GM12878 (cell line): ENCODE measurements around the gene DIS3L2. TPM values are rescaled to one million over a fixed set of nuclear protein-coding genes. Genes with fewer than 3 reads are reported as not detected.

Experiments used
- CUX1 ChIP-seq: IDR thresholded peaks from 2 replicates; pipeline ENCODE4 v1.6.1; 2012; ENCODE audit warnings: improper control_type of control experiment, low read depth, low read length; ENCODE audit not compliant: insufficient replicate concordance
- E4F1 ChIP-seq: fragments of 450-650 bp; IDR thresholded peaks from 2 replicates; pipeline ENCODE4 v1.6.1; 2018; ENCODE audit warnings: borderline replicate concordance, mild to moderate bottlenecking; ENCODE audit not compliant: partially characterized antibody
- HDAC2 ChIP-seq: fragments of 200-600 bp; sonication (generic); IDR thresholded peaks from 2 replicates; pipeline ENCODE4 v1.6.1; 2017
- JUND ChIP-seq: IDR thresholded peaks from 2 replicates; pipeline ENCODE4 v1.6.1; 2012; ENCODE audit warnings: low read depth, mild to moderate bottlenecking, low read length, improper control_type of control experiment, moderate library complexity
- SPI1 ChIP-seq: IDR thresholded peaks from 2 replicates; pipeline ENCODE4 v1.6.1; 2011; ENCODE audit warnings: low read depth, mild to moderate bottlenecking, low read length, moderate library complexity, borderline replicate concordance; ENCODE audit not compliant: insufficient read depth
- YBX1 ChIP-seq: fragments of 450-650 bp; IDR thresholded peaks from 2 replicates; pipeline ENCODE4 v1.6.1; 2016; ENCODE audit warnings: antibody characterized with exemption
- polyA plus RNA-seq, 11 experiments: library from polyadenylated mRNA; depleted of rRNA in 4 of 11; unstranded in 6 of 11; stranded (reverse) in 5 of 11; fragments of >200 nt; fragmentation: Nextera tagmentation in 4 of 11; fragmentation: Illumina TruSeq in 1 of 11; extraction: Ambion mirVana in 4 of 11; extraction: Trizol in 1 of 11; gene quantifications; 1 replicate in 1 of 11; 2 replicates in 10 of 11; pipeline versions ENCODE4 v1.2.1 to v1.2.3, GENCODE V29; 2011 to 2016; ENCODE audit warnings: inconsistent platforms in 2 of 11, missing spikeins in 2 of 11, low read depth in 1 of 11
- total RNA-seq, 4 experiments: library from RNA; depleted of rRNA in 3 of 4; stranded (reverse); fragments of >200 nt in 3 of 4; fragmentation: Illumina TruSeq in 1 of 4; extraction: Trizol in 1 of 4; gene quantifications; 2 replicates each; pipeline versions ENCODE4 v1.2.1 to v1.2.3, GENCODE V29; 2013 to 2021

Gene DIS3L2
- total and polyA plus RNA-seq, 10 of the 15 experiments (the other 5 are each of a cell fraction or from before 2014, with no cell fraction given) = 3.5 to 27.1 (median 16.0) TPM

- no peak for TF ChIP-seq CUX1
- TF ChIP-seq SPI1 = no peak
- no peak for TF ChIP-seq JUND
- TF ChIP-seq E4F1 = no peak
- TF ChIP-seq YBX1 = no peak
- TF ChIP-seq HDAC2 = no peak
Observed at GRCh38 chr2:232250246-232251175, 289.0 kb downstream of the DIS3L2 start (continued).
